ENCODE measurements around the gene LRRFIP2. TPM values are rescaled to one million over a fixed set of nuclear protein-coding genes. Genes with fewer than 3 reads are reported as not detected.
"Not testable (repeated sequence)": the region's sequence is repeated elsewhere in the genome, so short reads cannot be mapped to it uniquely, and the experiment has no call there.

Gene LRRFIP2, protein sequence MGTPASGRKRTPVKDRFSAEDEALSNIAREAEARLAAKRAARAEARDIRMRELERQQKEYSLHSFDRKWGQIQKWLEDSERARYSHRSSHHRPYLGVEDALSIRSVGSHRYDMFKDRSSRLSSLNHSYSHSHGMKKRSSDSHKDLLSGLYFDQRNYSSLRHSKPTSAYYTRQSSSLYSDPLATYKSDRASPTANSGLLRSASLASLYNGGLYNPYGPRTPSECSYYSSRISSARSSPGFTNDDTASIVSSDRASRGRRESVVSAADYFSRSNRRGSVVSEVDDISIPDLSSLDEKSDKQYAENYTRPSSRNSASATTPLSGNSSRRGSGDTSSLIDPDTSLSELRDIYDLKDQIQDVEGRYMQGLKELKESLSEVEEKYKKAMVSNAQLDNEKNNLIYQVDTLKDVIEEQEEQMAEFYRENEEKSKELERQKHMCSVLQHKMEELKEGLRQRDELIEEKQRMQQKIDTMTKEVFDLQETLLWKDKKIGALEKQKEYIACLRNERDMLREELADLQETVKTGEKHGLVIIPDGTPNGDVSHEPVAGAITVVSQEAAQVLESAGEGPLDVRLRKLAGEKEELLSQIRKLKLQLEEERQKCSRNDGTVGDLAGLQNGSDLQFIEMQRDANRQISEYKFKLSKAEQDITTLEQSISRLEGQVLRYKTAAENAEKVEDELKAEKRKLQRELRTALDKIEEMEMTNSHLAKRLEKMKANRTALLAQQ
- 100 to 1,000 TPM in 1 of 4 donors, 10 to 100 TPM in 3; 59.0 to 122 (median 72.5) TPM for total RNA-seq

DNA sequence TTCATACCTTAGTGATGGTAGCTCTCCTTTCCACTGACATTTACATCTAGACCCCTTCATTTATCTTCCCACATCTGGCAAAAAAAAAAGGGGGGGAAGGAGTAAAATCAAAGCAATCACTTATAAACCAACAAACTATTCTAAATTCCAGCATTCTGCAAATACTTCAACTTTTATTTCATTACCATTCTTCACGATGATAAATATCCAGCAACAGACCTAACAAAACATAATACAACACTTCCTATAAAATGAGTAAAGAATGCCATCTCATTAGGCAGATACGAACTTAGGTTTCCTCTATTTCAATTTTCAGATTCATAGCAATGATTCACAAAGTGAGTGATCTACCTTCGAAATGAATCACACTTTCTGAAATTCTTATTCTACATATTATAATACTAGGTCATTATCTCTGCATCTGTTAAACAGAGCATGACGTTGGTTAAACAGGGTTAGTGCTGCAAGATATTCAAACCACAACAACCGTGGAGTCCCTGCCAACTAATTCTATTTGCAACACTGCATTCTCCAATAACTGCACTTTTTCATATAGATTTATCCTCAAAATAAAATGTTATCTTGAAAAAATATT lies at the start of gene LRRFIP2:
LRRFIP2 (minus strand) TSS at position 51 of the 595 bp plus-strand sequence. CDS start 25,599 bp downstream, outside the sequence.
- peaks cover 3% of the 10 kb centered on the region for H3K36me3 ChIP-seq
- H3K4me1 ChIP-seq, result peaks cover 78% of the 10 kb centered on the region
- H3K4me3 ChIP-seq, result peak within 1 kb of the TSS; percentile 90
- no peaks in the 10 kb centered on the region for H3K9me3 ChIP-seq
- no peaks in the 10 kb centered on the region for H3K27me3 ChIP-seq
- TF ChIP-seq, protein P1, sequence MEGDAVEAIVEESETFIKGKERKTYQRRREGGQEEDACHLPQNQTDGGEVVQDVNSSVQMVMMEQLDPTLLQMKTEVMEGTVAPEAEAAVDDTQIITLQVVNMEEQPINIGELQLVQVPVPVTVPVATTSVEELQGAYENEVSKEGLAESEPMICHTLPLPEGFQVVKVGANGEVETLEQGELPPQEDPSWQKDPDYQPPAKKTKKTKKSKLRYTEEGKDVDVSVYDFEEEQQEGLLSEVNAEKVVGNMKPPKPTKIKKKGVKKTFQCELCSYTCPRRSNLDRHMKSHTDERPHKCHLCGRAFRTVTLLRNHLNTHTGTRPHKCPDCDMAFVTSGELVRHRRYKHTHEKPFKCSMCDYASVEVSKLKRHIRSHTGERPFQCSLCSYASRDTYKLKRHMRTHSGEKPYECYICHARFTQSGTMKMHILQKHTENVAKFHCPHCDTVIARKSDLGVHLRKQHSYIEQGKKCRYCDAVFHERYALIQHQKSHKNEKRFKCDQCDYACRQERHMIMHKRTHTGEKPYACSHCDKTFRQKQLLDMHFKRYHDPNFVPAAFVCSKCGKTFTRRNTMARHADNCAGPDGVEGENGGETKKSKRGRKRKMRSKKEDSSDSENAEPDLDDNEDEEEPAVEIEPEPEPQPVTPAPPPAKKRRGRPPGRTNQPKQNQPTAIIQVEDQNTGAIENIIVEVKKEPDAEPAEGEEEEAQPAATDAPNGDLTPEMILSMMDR (IDR thresholded peaks at IDR 0.05), result no peak
- no peak for TF ChIP-seq POLR2AphosphoS5 (IDR thresholded peaks at IDR 0.05)
- TF ChIP-seq EP300 (IDR thresholded peaks at IDR 0.05), result no peak
- no peak for TF ChIP-seq POLR2A (IDR thresholded peaks at IDR 0.05)
- 7% methylated on average over 5 of the region's 5 CpGs for WGBS
- no peak for DNase-seq (ENCODE audit: low spot score in 2 of 2)
- H3K27ac ChIP-seq, result peak within 1 kb of the TSS; percentile 98

DNA sequence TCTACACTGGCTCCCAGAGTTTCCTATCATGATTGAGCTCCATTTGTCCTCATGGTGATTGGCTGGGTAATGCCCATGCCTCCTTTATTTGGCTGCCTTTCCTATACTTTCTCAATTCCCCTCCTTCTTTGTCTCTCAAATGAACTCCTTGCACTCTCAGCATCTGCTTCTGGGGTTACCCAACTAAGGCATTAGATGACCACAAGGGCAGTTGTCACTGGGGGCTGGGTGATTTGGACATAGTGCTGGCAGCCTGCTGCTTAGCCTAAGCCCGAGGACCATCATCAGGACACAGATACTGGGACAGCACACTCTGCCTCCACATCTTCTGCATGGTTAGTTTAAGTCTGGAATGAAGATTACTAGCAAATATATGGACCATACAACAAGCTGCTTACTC lies 49.2 kb upstream of the LRRFIP2 start:
- H3K4me1 ChIP-seq, result peaks cover 5% of the 10 kb centered on the region
- WGBS, result 100% methylated on average over 1 of the region's 1 CpG
- no peak for TF ChIP-seq POLR2A (IDR thresholded peaks at IDR 0.05)
- no peak for TF ChIP-seq POLR2AphosphoS5 (IDR thresholded peaks at IDR 0.05)
- no peak for TF ChIP-seq EP300 (IDR thresholded peaks at IDR 0.05)
- TF ChIP-seq, protein P1 (IDR thresholded peaks at IDR 0.05), result no peak
- H3K9me3 ChIP-seq, result no peaks in the 10 kb centered on the region
- H3K36me3 ChIP-seq, result no peaks in the 10 kb centered on the region
- no peak overlapping the region for H3K27ac ChIP-seq
- no peak for DNase-seq (ENCODE audit: low spot score in 2 of 2)
- H3K4me3 ChIP-seq, result no peak overlapping the region
- no peaks in the 10 kb centered on the region for H3K27me3 ChIP-seq

DNA sequence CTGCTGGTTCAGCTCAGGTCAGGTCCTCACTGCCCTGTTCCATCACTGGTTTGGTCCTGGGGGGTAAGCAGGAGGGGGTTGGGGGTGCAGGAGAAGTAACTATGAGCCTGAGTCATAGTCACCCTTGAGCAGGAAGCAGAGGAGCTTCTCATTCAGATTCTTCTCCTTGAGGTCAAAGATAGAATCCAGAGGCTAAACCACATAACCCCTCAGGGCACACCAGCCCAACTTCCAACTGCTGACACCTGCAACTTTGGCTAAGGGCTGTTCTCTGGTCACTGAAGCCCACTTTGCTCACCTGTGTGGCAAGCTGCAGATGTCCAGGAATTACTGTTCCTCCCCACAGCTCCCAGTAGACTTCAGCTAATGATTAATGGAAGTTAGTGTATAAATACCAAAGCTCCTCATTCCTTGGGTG lies 48.8 kb upstream of the LRRFIP2 start:
- no peaks in the 10 kb centered on the region for H3K27me3 ChIP-seq
- DNase-seq (ENCODE audit: low spot score in 2 of 2), result no peak
- no peak overlapping the region for H3K4me3 ChIP-seq
- peaks cover 5% of the 10 kb centered on the region for H3K4me1 ChIP-seq
- no peak overlapping the region for H3K27ac ChIP-seq
- TF ChIP-seq EP300 (IDR thresholded peaks at IDR 0.05) (no peak), POLR2A (IDR thresholded peaks at IDR 0.05) (no peak), POLR2AphosphoS5 (IDR thresholded peaks at IDR 0.05) (no peak)
- TF ChIP-seq, protein P1 (IDR thresholded peaks at IDR 0.05), result no peak
- H3K9me3 ChIP-seq, result no peaks in the 10 kb centered on the region
- H3K36me3 ChIP-seq, result no peaks in the 10 kb centered on the region

DNA sequence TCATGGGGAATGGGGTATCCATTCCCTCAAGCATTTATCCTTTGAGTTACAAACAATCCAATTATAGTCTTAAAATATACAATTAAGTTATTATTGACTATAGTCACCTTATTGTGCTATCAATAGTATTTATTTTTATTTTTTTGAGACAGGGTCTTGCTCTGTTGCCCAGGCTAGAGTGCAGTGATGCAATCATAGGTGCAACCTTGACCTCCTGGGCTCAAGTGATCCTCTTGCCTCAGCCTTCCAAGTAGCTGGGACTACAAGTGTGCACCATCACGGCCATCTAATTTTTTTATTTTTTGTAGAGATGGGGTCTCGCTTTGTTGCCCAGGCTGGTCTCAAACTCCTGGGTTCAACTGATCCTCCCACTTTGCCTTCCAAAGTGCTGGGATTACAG lies 48.2 kb upstream of the LRRFIP2 start:
- H3K4me3 ChIP-seq; H3K9me3 ChIP-seq; H3K36me3 ChIP-seq; H3K27ac ChIP-seq; H3K27me3 ChIP-seq; H3K4me1 ChIP-seq; DNase-seq (ENCODE audit: low spot score in 2 of 2): not testable (repeated sequence)
- WGBS, result 90% methylated on average over 2 of the region's 2 CpGs

DNA sequence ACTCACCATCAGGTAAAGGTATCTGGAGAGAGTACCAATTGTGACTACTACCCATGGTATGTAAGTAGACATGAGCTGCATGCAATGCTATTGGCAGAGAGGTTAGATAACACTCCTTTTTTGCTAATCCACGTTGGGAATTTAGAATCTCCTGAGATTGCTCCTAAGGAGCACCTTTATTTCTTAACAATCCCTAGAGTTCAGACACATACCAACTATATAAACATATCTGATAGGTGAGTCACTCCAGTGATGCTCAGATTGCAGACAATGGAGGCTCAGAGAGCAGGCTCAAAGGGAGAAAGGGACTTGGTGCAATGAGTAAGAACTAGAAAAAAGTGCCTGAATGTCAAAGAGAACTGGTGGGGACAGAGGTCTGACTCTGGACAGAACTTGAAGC lies 47.0 kb upstream of the LRRFIP2 start:
- 38% methylated on average over 1 of the region's 1 CpG for WGBS
- H3K27me3 ChIP-seq, result no peaks in the 10 kb centered on the region
- H3K36me3 ChIP-seq, result no peaks in the 10 kb centered on the region
- peaks cover 13% of the 10 kb centered on the region for H3K4me1 ChIP-seq
- no peak overlapping the region for H3K4me3 ChIP-seq
- no peak for DNase-seq (ENCODE audit: low spot score in 2 of 2)
- no peak for TF ChIP-seq EP300 (IDR thresholded peaks at IDR 0.05)
- TF ChIP-seq POLR2AphosphoS5 (IDR thresholded peaks at IDR 0.05), result no peak
- TF ChIP-seq, protein P1 (IDR thresholded peaks at IDR 0.05), result no peak
- no peak for TF ChIP-seq POLR2A (IDR thresholded peaks at IDR 0.05)
- no peak overlapping the region for H3K27ac ChIP-seq
- no peaks in the 10 kb centered on the region for H3K9me3 ChIP-seq

Data from suprapubic skin (tissue), 4 donors.